GM13976 (cell line): ENCODE data around the gene HOXA6.

Source experiments
- DNase-seq: peaks from one replicate; pipeline ENCODE4 v3.0.0; 2012; ENCODE audit warnings: low spot score
- in situ Hi-C: fragments of 300-500 bp; cut with MboI; formaldehyde crosslinking; loops from one replicate; pipeline ENCODE4 v1.12.0; 2022; ENCODE audit warnings: low sequenced_read_pairs, mixed read lengths, inconsistent platforms; ENCODE audit not compliant: unreplicated experiment
- TF ChIP-seq, protein P1 (sequence below): IDR thresholded peaks from 2 replicates; pipeline ENCODE4 v1.5.1; 2012; ENCODE audit warnings: borderline replicate concordance, mild to moderate bottlenecking; ENCODE audit not compliant: insufficient read depth; ENCODE audit errors: extremely low read depth, missing control alignments, control extremely low read depth

Gene HOXA6

DNA sequence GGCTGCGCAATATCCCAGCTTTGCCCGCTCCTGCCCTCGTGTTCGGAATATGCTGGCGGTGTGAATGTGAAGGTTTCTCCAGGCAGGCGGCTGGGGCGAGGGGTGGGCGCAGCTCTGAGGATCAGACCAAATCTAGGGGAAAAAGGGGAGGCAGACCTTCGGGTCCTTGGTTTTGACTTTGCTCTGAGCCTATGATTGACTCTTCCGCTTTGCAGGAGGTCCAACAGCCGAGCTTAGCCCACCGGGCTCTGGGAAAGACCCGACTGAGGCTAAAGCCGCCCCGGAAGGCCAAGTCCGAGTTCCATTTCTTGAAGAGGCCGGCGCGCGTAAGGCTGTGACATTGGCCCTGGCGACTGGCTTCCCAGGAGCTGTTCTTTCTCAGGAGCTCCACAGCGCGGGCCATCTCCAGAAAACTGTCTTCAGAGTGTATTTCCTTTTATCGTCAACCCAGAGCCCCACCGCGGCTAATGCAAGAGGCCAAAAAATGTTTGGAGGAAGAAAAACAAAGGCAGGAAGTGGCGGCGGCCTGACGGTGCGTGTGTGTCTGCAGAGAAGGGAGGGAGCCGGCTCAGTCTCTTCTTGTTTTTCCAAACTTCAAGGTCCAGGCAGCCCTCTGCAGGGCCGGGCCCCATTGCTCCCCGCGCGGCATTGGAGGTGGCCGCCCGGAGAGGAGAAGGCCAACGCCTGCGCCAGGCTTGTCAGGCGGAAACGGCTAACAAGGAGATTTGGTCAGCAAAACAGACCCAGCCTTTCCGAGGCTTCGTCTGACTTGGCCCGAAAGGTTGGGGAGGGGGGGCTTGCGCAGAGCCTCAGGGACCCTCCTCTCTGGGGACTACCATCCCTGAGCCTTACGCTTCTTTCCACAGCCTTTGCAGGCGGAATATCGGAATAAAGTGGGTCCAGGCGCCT, 41.1 kb upstream of the HOXA6 start:
- no peak for DNase-seq
- TF ChIP-seq, protein P1, sequence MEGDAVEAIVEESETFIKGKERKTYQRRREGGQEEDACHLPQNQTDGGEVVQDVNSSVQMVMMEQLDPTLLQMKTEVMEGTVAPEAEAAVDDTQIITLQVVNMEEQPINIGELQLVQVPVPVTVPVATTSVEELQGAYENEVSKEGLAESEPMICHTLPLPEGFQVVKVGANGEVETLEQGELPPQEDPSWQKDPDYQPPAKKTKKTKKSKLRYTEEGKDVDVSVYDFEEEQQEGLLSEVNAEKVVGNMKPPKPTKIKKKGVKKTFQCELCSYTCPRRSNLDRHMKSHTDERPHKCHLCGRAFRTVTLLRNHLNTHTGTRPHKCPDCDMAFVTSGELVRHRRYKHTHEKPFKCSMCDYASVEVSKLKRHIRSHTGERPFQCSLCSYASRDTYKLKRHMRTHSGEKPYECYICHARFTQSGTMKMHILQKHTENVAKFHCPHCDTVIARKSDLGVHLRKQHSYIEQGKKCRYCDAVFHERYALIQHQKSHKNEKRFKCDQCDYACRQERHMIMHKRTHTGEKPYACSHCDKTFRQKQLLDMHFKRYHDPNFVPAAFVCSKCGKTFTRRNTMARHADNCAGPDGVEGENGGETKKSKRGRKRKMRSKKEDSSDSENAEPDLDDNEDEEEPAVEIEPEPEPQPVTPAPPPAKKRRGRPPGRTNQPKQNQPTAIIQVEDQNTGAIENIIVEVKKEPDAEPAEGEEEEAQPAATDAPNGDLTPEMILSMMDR, result no peak
- in situ Hi-C loops, result no loop called here

DNA sequence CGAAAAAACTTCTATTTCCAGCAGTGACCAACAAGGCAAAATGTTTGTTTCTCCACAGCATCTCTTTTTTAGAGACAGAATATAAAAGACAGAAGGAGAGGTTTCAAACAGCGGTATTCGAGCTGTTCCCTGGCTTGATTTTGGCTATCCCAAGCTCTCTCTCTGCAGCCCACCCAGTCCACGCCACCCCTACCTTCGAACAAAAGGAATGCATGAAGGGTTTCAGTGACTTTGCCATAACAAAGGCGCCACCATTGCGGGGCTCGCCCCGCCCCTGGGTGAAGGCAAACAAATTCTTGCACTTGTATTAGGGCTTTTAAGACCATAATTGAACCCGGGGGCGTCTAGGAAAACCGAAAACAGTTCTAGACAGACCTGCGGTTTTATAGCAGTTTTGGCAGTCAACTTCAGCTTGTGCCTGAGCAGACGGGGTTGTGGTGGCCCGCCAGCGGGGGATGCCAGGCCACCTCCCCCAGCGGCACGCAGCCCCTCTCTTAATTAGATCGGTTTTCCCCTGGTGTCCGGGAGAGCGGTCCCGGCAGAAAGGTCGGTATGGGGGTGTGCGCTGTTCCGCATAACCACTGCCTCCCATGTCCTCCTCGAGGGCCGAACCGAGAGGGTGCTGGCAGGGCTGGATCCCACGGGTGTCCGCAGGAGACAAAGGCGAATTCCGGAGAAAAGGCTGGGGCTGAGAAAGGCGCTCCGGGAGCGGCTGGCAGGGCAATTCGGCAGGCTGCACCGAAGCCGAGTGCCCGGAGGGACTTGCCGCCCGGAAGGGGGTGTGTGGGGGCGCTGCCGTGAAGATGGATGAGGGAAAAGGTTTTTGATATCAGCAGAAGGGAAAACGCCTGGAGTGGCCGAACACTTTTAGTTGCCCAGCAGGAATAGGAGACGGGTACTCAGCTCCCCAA, 40.2 kb upstream of the HOXA6 start:
- no peak for DNase-seq

DNA sequence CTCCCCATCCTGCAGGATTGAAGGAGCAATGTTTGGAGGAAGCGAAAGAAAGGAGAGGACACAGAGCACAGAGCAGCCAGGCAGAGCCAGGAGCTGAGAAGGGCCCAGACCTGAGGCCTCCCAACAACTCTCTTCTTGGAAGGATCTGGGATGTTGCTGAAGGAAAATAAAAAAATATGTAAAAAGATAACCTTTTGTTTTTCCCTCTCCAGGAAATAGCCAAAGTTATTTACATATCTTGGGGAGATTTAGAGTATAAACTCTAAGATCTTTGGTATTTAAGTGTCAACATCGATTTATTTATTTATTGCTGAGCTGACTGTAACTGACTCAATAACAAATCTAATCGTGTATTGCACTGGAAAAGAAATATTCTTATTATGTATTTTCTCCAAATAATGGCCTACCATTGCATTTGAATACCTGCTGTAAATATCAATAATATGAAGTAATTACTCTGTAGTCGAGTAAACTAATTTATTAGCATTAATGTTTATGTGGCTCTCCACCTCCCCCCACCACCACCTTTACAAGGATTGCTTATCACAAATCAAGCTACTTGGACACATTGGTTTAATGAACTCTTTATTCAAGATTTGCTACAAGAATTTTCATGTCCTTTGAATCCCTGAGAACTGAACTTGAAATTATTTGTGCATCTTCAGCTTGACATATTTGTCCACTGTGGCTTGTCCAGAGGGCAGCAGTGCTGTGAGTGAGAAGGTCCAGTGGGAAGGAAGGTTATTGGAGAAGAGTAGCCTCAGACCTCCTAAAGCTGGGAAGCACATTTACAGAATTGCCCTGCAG, 39.3 kb upstream of the HOXA6 start:
- no peak for DNase-seq
- TF ChIP-seq, protein P1, result no peak
- in situ Hi-C loops, result no loop called here

More for the DNA sequence above, 40.2 kb upstream of the HOXA6 start:
- TF ChIP-seq, protein P1, result no peak
- in situ Hi-C loops, result no loop called here

DNA sequence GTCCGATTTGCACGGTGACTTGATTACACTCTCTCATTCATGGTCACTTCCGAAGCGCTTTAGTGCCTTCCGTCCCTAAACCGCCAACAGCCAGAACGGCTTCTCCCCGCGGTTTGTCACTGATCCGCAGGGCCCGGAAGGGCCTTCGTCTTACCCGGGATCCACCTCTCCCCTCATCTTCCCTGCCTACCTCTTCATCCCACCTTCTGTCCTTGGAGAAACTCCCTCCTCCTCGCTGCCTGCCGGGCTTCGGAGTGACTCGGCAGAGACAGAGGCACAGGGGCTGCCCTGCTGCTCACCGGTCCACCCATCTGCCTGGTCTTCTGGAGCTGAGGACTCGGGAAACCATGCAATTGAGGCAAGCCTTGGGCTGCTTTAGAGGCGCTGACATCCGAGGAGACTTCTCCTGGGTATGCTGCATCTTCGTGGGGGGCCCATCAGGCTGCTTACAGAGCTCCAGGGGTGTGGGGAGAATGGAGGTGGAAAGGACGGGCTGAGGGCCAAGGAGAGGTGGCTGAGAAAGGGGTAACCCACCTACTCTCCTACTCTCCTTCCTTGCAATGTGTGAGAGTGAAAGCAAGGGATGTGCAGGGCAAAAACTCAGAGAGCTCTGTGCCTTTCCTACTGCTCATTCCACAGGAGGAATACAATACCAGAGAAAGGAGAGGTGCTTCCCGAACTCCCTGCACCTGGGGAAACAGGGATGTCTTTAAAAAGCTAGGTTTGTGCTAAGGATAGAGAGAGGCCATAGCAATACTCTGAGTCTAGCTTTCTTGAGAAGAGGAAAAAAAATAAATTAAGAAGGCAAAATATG, 38.5 kb upstream of the HOXA6 start:
- TF ChIP-seq, protein P1, result no peak
- in situ Hi-C loops, result no loop called here
- no peak for DNase-seq

DNA sequence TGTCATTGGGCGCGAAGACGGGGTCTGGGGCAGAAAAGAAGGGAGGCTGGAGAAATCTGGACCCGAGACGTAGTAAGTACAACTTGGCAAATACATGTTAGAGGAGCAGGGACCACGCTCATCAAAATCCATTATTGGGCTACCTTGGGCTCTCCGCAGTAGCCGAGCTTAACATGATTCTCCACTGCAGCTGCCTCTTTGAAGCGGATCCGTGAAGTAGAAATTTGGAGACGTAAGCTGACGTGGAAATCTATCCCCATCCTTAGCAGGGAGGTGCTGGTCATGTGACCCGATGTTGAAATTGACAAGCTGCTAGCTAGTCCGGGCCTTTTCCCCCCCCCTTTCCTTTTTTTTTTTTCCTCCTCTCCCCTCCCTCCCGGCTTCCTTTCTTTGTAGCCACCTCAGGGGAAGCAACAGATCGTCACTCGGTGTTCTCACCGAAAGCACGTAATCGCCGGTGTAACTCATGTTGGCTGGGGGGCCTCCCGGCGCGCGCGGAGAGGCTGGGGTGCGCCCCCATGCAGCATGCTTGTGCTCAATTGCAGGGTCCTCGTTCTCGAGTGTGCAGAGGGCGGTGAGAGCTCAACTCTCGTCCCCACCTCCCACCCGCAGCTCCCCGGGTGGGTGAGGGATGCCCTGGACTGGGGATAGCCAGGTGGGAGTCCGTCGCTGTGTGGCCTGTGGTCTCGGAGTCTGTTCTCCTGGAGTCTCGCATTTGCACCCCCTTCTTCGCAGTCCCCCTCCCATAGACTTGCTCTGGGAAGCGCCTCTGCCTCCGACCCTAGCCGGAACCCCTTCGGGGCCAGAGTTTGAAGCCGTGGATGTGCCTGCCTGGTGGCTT, 37.7 kb upstream of the HOXA6 start, which contains the start of gene HOXA11:
Gene HOXA11, minus strand, starts transcription at position 220 of the 841 bp plus-strand sequence. Its CDS starts 88 bp downstream, at position 132.
- no peak for DNase-seq
- TF ChIP-seq, protein P1, result no peak
- in situ Hi-C loops, result no loop called here
